Heart right ventricle (tissue), 16 donors: ENCODE results near the gene WFDC5. TPM values are rescaled to one million over a fixed set of nuclear protein-coding genes. Genes with fewer than 3 reads are reported as not detected.

Experiments used
- ATAC-seq, 8 donors: fragments of 200-7000 bp; cut with Tn5 transposase; one replicate each; pipeline ENCODE4 v1.9.1; 2020; ENCODE audit warnings: mild to moderate bottlenecking in 8 of 8, moderate library complexity in 8 of 8, moderate number of reproducible peaks in 1 of 8
- DNase-seq, 2 donors: peaks; one replicate each; pipeline ENCODE4 v3.0.0-alpha.2; 2020
- H3K27ac ChIP-seq, 10 donors: fragments of 200-600 bp; sonication (generic) in 2 of 10; one replicate each; pipeline versions ENCODE4 v1.5.0 to v1.8.0; 2020 to 2022; ENCODE audit warnings: mild to moderate bottlenecking in 3 of 10
- H3K27me3 ChIP-seq, 7 donors: fragments of 200-600 bp; one replicate each; pipeline ENCODE4 v1.8.0; 2021 to 2022; ENCODE audit warnings: mild to moderate bottlenecking in 2 of 7
- H3K36me3 ChIP-seq, 9 donors: fragments of 200-600 bp; sonication (generic) in 1 of 9; one replicate each; pipeline versions ENCODE4 v1.5.0 to v1.8.0; 2020 to 2022; ENCODE audit warnings: mild to moderate bottlenecking in 2 of 9
- H3K4me1 ChIP-seq, 9 donors: fragments of 200-600 bp; sonication (generic) in 1 of 9; one replicate each; pipeline versions ENCODE4 v1.5.0 to v1.8.0; 2020 to 2022; ENCODE audit warnings: mild to moderate bottlenecking in 4 of 9
- H3K4me3 ChIP-seq, 10 donors: fragments of 200-600 bp; sonication (generic) in 2 of 10; one replicate each; pipeline versions ENCODE4 v1.5.0 to v1.8.0; 2020 to 2022; ENCODE audit warnings: mild to moderate bottlenecking in 7 of 10, moderate library complexity in 2 of 10
- H3K9me3 ChIP-seq, 11 donors: fragments of 200-600 bp in 10 of 11; sonication (generic) in 2 of 11; one replicate each; pipeline versions ENCODE4 v1.5.0 to v1.8.0; 2013 to 2022; ENCODE audit warnings: mild to moderate bottlenecking in 2 of 11, control low read depth in 1 of 11, moderate library complexity in 1 of 11
- WGBS, 2 donors: extraction: QIAGEN DNeasy Blood & Tissue Kit; methylation state at CpG; one replicate each; pipeline ENCODE4 v1.1.7; 2013; ENCODE audit warnings: inconsistent platforms in 1 of 2; 5-methylcytosine and 5-hydroxymethylcytosine counted together
- intact Hi-C, 10 donors: fragments of 100-400 bp; cut with DNase I; formaldehyde crosslinking; loops; one replicate each; pipeline versions ENCODE4 v1.11.1 to v1.14.2; 2022
- polyA plus RNA-seq, 2 donors: library from polyadenylated mRNA; stranded (reverse); fragments of 200-250 nt; gene quantifications; one replicate each; pipeline ENCODE4 v1.2.3, GENCODE V29; 2013
- total RNA-seq, 10 donors: library from RNA; stranded (reverse); fragmentation: NEBNext Ultra II Directional in 3 of 10; extraction: Animal tissue kit (Norgen Biotek cat#: 25700) in 3 of 10; gene quantifications; one replicate each; pipeline versions ENCODE4 v1.2.1 to v1.2.4, GENCODE V29; 2021 to 2023
- TF ChIP-seq, protein P1 (sequence below), 9 donors: fragments of 200-600 bp; sonication (generic) in 2 of 9; IDR thresholded peaks; one replicate each; pipeline versions ENCODE4 v1.5.0 to v1.8.0; 2021 to 2022; ENCODE audit warnings: antibody characterized with exemption in 9 of 9, mild to moderate bottlenecking in 5 of 9, moderate library complexity in 1 of 9
- donor health status: Arrhythmogenic right ventricular cardiomyopathy.
- donor health status: ischemic (EF 13 %, LVEDD 7.1; RV severe dilation, severe dysfunction).
- donor health status: healthy with polysubstance abuse.
- donor health status: DM: no; HTN: yes; CAD: no.
- donor health status: DM: no; HTN: no; CAD: no.
- donor health status: ischemic (EF 25% LVEDD 6.9; RV normal size, moderate dysfunction).
- donor health status: ischemic (EF 25% LVEDD 5.7; RV mildly dilated, moderate dysfunction).
- donor health status: healthy.
- donor health status: DM: yes; HTN: yes; CAD: no.
- donor health status: Ischemic cardiomyopathy.
- donor health status: ischemic (EF 35%, LVEDD 5.7; RV mildly dilated, moderate dysfunction).
- donor health status: nonischemic (EF 11% LVEDD 7.7; RV severe dilation, severe dysfunction).
- donor health status: DM: yes; HTN: yes; CAD: no.
- donor health status: PGD.
- donor health status: ischemic (EF 29% LVEDD 5.4; RV normal size, mild dysfunction).
- donor health status: nonischemic (EF 23%, LVEDD 6.1; RV moderate dilation, normal function).

Gene WFDC5
- total and polyA plus RNA-seq, 12 donors: not detected

DNA sequence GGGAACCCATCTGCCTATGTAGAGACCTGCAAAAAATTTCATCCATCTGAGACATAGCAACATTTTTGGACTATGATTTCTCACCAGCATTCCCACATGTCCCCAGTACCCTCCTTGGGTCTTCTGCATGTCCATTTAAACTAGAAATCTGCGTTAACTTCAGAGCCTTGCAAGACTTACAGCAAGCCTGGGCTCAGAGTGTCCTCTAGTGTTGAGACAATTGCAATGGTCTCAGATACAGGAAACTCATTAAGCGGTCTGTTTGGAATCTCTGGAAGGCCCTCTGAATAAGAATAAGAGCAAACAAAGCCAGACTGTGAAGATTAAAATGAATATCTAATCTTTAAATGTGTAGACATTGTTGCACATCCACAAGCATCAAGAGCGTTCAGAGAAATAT is 39.2 kb upstream of the WFDC5 start:
- Histone ChIP-seq H3K27me3 (peaks cover 0 to 12% (median 5%) of the 10 kb centered on the region in 7 donors), H3K4me1 (peaks cover 0 to 8% (median 0%) of the 10 kb centered on the region in 9 donors), H3K9me3 (peaks cover 0 to 34% (median 7%) of the 10 kb centered on the region in 11 donors), H3K27ac (no peak overlapping the region), H3K4me3 (no peak overlapping the region), H3K36me3 (no peaks in the 10 kb centered on the region)
- DNase-seq (no peak), ATAC-seq (no peak)
- 51 to 64% methylated on average over 3 of the region's 3 CpGs for WGBS, 2 donors
- intact Hi-C loops: no loop called here
- TF ChIP-seq, protein P1, sequence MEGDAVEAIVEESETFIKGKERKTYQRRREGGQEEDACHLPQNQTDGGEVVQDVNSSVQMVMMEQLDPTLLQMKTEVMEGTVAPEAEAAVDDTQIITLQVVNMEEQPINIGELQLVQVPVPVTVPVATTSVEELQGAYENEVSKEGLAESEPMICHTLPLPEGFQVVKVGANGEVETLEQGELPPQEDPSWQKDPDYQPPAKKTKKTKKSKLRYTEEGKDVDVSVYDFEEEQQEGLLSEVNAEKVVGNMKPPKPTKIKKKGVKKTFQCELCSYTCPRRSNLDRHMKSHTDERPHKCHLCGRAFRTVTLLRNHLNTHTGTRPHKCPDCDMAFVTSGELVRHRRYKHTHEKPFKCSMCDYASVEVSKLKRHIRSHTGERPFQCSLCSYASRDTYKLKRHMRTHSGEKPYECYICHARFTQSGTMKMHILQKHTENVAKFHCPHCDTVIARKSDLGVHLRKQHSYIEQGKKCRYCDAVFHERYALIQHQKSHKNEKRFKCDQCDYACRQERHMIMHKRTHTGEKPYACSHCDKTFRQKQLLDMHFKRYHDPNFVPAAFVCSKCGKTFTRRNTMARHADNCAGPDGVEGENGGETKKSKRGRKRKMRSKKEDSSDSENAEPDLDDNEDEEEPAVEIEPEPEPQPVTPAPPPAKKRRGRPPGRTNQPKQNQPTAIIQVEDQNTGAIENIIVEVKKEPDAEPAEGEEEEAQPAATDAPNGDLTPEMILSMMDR (IDR thresholded peaks at IDR 0.05): no peak

DNA sequence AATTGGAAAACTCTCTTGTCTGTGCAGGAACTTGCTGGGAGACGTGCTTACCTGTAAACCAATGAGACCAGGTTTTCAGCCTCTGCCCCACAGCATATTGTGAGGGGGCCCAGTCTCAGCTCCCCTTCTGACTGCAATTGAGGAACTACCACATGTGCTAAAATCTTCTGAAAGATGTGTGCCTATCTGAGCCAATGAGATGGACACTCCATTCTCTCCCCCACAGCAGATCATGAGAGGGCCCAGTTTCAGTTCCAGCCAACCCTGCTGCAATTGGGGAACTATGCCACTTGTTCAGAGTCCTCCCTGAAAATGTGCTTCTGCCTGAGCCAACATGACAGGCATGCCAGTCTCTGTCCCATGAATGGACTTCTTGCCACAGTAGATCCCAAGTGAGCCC is 38.8 kb upstream of the WFDC5 start:
- H3K36me3 ChIP-seq: no peaks in the 10 kb centered on the region
- 48 to 50% methylated on average over 1 of the region's 1 CpG for WGBS, 2 donors
- H3K9me3 ChIP-seq: peaks cover 0 to 30% (median 3%) of the 10 kb centered on the region in 11 donors
- DNase-seq (no peak), ATAC-seq (peak in 3 of 8 donors; percentile 25 to 43 (median 38))
- H3K27me3 ChIP-seq: peaks cover 0 to 13% (median 6%) of the 10 kb centered on the region in 7 donors
- no peak overlapping the region for H3K4me3 ChIP-seq
- TF ChIP-seq, protein P1 (IDR thresholded peaks at IDR 0.05): no peak
- H3K4me1 ChIP-seq: peaks cover 0 to 8% (median 0%) of the 10 kb centered on the region in 9 donors
- no peak overlapping the region for H3K27ac ChIP-seq
- intact Hi-C loops: no loop called here

DNA sequence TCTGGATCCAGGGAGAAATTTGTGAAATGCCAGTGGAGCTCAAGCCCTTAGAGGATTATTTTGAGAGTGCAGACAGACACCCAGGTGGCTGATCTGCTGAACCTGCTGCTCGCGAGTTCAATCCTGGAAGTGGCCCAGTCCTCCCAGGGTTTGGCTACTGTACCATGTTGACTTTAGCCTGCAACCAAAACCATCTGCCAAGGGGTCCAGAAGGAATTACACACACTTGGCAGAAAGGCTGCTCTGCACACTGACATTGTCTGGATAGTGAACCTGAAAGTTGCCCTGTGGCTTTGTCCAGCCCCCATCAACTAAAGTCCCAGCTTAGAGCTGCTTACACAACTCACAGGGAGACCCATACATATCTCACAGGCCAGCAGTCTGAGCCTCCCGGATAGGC is 38.2 kb upstream of the WFDC5 start:
- ATAC-seq: no peak
- DNase-seq: no peak

DNA sequence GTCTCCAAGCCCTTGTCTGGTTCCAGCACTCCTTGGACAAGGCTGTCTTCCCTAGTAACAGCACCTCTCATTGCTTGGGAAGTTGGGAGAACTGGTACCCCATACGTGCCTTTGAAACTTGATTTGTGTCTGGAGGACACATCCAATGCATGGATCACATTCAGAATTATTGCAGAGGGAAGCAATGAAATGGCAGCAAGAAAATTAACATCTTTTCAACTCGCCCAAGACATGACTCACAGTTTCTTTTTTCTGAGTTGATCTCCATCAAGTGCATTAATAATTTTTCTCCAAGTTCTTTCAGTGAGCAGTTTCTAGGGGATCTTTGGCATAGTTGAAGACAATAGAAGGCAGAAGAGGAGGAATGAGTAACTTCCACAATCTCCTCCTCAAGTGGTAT is 37.4 kb upstream of the WFDC5 start:
- no peak overlapping the region for H3K4me3 ChIP-seq
- TF ChIP-seq, protein P1 (IDR thresholded peaks at IDR 0.05): no peak
- intact Hi-C loops: no loop called here
- ATAC-seq (no peak), DNase-seq (no peak)
- H3K27me3 ChIP-seq: peaks cover 0 to 18% (median 14%) of the 10 kb centered on the region in 7 donors
- peaks cover 0 to 25% (median 0%) of the 10 kb centered on the region in 11 donors for H3K9me3 ChIP-seq
- 53 to 58% methylated on average over 2 of the region's 2 CpGs for WGBS, 2 donors
- no peaks in the 10 kb centered on the region for H3K36me3 ChIP-seq
- no peak overlapping the region for H3K27ac ChIP-seq
- H3K4me1 ChIP-seq: peaks cover 0 to 8% (median 0%) of the 10 kb centered on the region in 9 donors

More for the DNA sequence above, 38.2 kb upstream of the WFDC5 start:
- Histone ChIP-seq H3K27me3 (peaks cover 0 to 14% (median 9%) of the 10 kb centered on the region in 7 donors), H3K9me3 (peaks cover 0 to 26% (median 0%) of the 10 kb centered on the region in 11 donors), H3K27ac (no peak overlapping the region), H3K4me1 (peaks cover 0 to 8% (median 0%) of the 10 kb centered on the region in 9 donors), H3K4me3 (no peak overlapping the region), H3K36me3 (no peaks in the 10 kb centered on the region)
- 69 to 73% methylated on average over 3 of the region's 3 CpGs for WGBS, 2 donors
- intact Hi-C loops: no loop called here
- TF ChIP-seq, protein P1 (IDR thresholded peaks at IDR 0.05): no peak
